ENCODE results near the gene KRT80. TPM values are rescaled to one million over a fixed set of nuclear protein-coding genes. Genes with fewer than 3 reads are reported as not detected.

The KRT80 gene
- polyA plus RNA-seq, 3 donors, result 0.18 to 0.52 (median 0.37) TPM

- H4K20me1 ChIP-seq (ENCODE audit: insufficient read depth, low read length), result no peaks in the 10 kb centered on the region
- TF ChIP-seq CTCF (IDR thresholded peaks at IDR 0.05), result no peak
- Mint-ChIP-seq H3K4me1 (peaks cover 14% of the 10 kb centered on the region), H3K9me3 (no peaks in the 10 kb centered on the region), H3K27me3 (ENCODE audit: low read depth in 3 of 3) (peaks cover 9 to 17% (median 9%) of the 10 kb centered on the region in 3 donors), H3K36me3 (peaks cover 2 to 3% of the 10 kb centered on the region in 2 donors), H3K27ac (peak overlapping the region in 6 of 7 donors; percentile 21 to 87 (median 72)), H3K4me3 (no peak overlapping the region)
- H2AFZ ChIP-seq (ENCODE audit: insufficient read depth, low read depth, low read length, poor library complexity, severe bottlenecking), result no peak overlapping the region
- no peaks in the 10 kb centered on the region for H3K36me3 ChIP-seq (replicated peaks in 1 of 2; ENCODE audit: control insufficient read depth in 1 of 2, insufficient read depth in 2 of 2, low read length in 2 of 2)
- no peak overlapping the region for H3K4me2 ChIP-seq (replicated peaks; ENCODE audit: extremely low read depth, low read length, poor library complexity, severe bottlenecking)
- H3K9ac ChIP-seq (ENCODE audit: insufficient read depth, low read length, poor library complexity, severe bottlenecking), result peak overlapping the region; percentile 33
- H3K27ac ChIP-seq (ENCODE audit: low read depth in 1 of 2, low read length in 2 of 2), result peak overlapping the region in 1 of 2 donors; percentile 70
- H3K79me2 ChIP-seq (ENCODE audit: insufficient read depth, low read length), result no peaks in the 10 kb centered on the region
- H3K4me3 ChIP-seq (replicated peaks in 1 of 3; ENCODE audit: low read depth in 2 of 3, low read length in 3 of 3), result no peak overlapping the region
- peaks cover 5 to 23% of the 10 kb centered on the region in 2 donors for H3K4me1 ChIP-seq (ENCODE audit: control insufficient read depth in 1 of 2, insufficient read depth in 2 of 2, low read length in 2 of 2)
- no peaks in the 10 kb centered on the region for H3K9me3 ChIP-seq (replicated peaks in 1 of 2; ENCODE audit: control insufficient read depth in 1 of 2, insufficient read depth in 1 of 2, low read length in 2 of 2)
- intact Hi-C loops (cut with micrococcal nuclease), result no loop called here
- DNase-seq, result no peak
- WGBS (ENCODE audit: insufficient coverage), result 95% methylated on average over 9 of the region's 11 CpGs
- peaks cover 0 to 3% of the 10 kb centered on the region in 2 donors for H3K27me3 ChIP-seq (ENCODE audit: control insufficient read depth in 2 of 2, insufficient read depth in 2 of 2, low read length in 2 of 2)
These were observed 44.9 kb downstream of the KRT80 start for GRCh38 chr12:52146822-52147366.

DNA sequence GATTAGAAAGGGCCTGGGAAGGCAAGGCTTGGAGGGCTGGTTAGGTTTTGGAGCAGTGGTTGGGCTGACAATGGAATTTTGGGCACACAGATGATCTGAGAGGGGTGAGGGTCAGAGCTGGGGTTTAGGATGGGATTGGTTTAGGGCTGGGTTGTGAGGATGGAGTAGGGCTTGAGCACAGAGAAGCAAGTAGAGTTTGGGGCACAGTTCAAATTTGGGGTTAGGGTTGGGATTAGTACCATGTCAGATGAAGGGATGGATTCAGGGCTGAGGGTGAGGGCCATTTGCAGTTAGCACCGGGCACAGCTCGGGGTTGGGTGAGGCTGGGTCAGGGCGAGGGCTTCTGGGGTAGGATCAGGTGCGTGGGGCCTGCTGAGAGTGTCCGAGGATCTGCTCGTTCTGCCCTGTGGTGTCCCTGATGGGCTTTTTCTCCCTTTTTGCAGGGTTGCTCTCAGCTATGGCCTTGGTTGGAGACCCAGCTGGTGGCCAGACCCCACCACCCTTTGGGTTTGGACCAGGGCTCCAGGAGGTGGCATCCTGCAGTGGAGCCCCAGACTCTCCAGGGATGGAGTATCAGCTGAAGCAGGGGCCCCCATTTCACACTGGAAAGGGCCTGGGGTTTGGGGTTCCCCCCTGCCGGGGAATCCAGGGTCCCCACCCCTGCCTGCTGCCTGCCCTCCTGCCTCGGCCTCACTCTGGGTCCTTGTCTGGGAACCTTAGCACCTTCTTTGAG is 45.6 kb downstream of the KRT80 start:
- WGBS (ENCODE audit: insufficient coverage), result 93% methylated on average over 8 of the region's 8 CpGs

More for the DNA sequence above, 45.6 kb downstream of the KRT80 start:
- Histone ChIP-seq H3K4me2 (replicated peaks; ENCODE audit: extremely low read depth, low read length, poor library complexity, severe bottlenecking) (no peak overlapping the region), H3K9ac (ENCODE audit: insufficient read depth, low read length, poor library complexity, severe bottlenecking) (peak overlapping the region; percentile 33), H4K20me1 (ENCODE audit: insufficient read depth, low read length) (no peaks in the 10 kb centered on the region), H3K36me3 (replicated peaks in 1 of 2; ENCODE audit: control insufficient read depth in 1 of 2, insufficient read depth in 2 of 2, low read length in 2 of 2) (no peaks in the 10 kb centered on the region), H3K4me3 (replicated peaks in 1 of 3; ENCODE audit: low read depth in 2 of 3, low read length in 3 of 3) (no peak overlapping the region), H3K27me3 (ENCODE audit: control insufficient read depth in 2 of 2, insufficient read depth in 2 of 2, low read length in 2 of 2) (no peaks in the 10 kb centered on the region), H3K27ac (ENCODE audit: low read depth in 1 of 2, low read length in 2 of 2) (peak overlapping the region in 1 of 2 donors; percentile 70), H3K9me3 (replicated peaks in 1 of 2; ENCODE audit: control insufficient read depth in 1 of 2, insufficient read depth in 1 of 2, low read length in 2 of 2) (no peaks in the 10 kb centered on the region), H3K79me2 (ENCODE audit: insufficient read depth, low read length) (no peaks in the 10 kb centered on the region), H3K4me1 (ENCODE audit: control insufficient read depth in 1 of 2, insufficient read depth in 2 of 2, low read length in 2 of 2) (peaks cover 5 to 21% of the 10 kb centered on the region in 2 donors), H2AFZ (ENCODE audit: insufficient read depth, low read depth, low read length, poor library complexity, severe bottlenecking) (no peak overlapping the region)
- no peak for TF ChIP-seq CTCF (IDR thresholded peaks at IDR 0.05)
- Mint-ChIP-seq H3K4me3 (no peak overlapping the region), H3K27me3 (ENCODE audit: low read depth in 3 of 3) (peaks cover 6 to 10% (median 8%) of the 10 kb centered on the region in 3 donors), H3K4me1 (peaks cover 9% of the 10 kb centered on the region), H3K9me3 (no peaks in the 10 kb centered on the region), H3K27ac (peak overlapping the region in 6 of 7 donors; percentile 4 to 87 (median 70)), H3K36me3 (no peaks in the 10 kb centered on the region)
- no peak for DNase-seq
- intact Hi-C loops (cut with micrococcal nuclease), result no loop called here
